B cell (primary cell): Measurements from ENCODE around the gene ACSL4. TPM values are rescaled to one million over a fixed set of nuclear protein-coding genes. Genes with fewer than 3 reads are reported as not detected.
"Not testable (repeated sequence)": the region's sequence is repeated elsewhere in the genome, so short reads cannot be mapped to it uniquely, and the experiment has no call there.

Experiments used
- ATAC-seq: fragments of 200-7000 bp; cut with Tn5 transposase; one replicate; pipeline ENCODE4 v1.10.0; 2021; ENCODE audit warnings: low read depth, mild to moderate bottlenecking, moderate number of reproducible peaks, moderate library complexity
- CTCF ChIA-PET: fragments of 350-600 bp; sonication (Branson Sonifier 250); formaldehyde crosslinking; loops from one replicate; lab custom pipeline; 2021; ENCODE audit warnings: antibody characterized with exemption, inconsistent platforms; lab: Charles Lee
- POLR2A ChIA-PET: fragments of 350-600 bp; sonication (Branson Sonifier 250); formaldehyde crosslinking; loops from one replicate; lab custom pipeline; 2021; ENCODE audit warnings: antibody characterized with exemption; lab: Charles Lee
- DNase-seq: peaks from one replicate; pipeline ENCODE4 v3.0.0; 2013
- H2AFZ ChIP-seq: 2 replicates; pipeline ENCODE4 v1.6.1; 2012; ENCODE audit warnings: mild to moderate bottlenecking, low read depth, low read length; ENCODE audit not compliant: insufficient read depth, poor library complexity, severe bottlenecking
- H3K27ac ChIP-seq, 2 donors: 1 replicate in 1 of 2; 2 replicates in 1 of 2; pipeline ENCODE4 v1.5.1; 2012 to 2013; ENCODE audit warnings: low read length in 2 of 2, mild to moderate bottlenecking in 2 of 2, moderate library complexity in 1 of 2
- H3K27me3 ChIP-seq, 4 experiments: fragments of 200-600 bp in 1 of 4; sonication (generic) in 1 of 4; replicated peaks in 1 of 4; 1 replicate in 2 of 4; 2 replicates in 2 of 4; pipeline versions ENCODE4 v1.6.1 to v1.7.0; 2013 to 2016; ENCODE audit warnings: low read length in 3 of 4, mild to moderate bottlenecking in 2 of 4, mixed read lengths in 1 of 4, moderate library complexity in 1 of 4; ENCODE audit not compliant: insufficient read depth in 4 of 4, control insufficient read depth in 3 of 4; ENCODE audit errors: control extremely low read depth in 1 of 4
- H3K36me3 ChIP-seq, 2 experiments: replicated peaks in 1 of 2; 1 replicate in 1 of 2; 2 replicates in 1 of 2; pipeline versions ENCODE4 v1.6.1 to v1.7.1; 2013; ENCODE audit warnings: low read length in 1 of 2; ENCODE audit not compliant: insufficient read depth in 2 of 2, control insufficient read depth in 1 of 2; ENCODE audit errors: control extremely low read depth in 1 of 2, extremely low read depth in 1 of 2
- H3K4me1 ChIP-seq, 2 donors: fragments of 200-600 bp in 1 of 2; sonication (generic) in 1 of 2; 1 replicate in 1 of 2; 2 replicates in 1 of 2; pipeline versions ENCODE4 v1.5.1 to v1.6.1; 2013 to 2017; ENCODE audit warnings: low read length in 2 of 2; ENCODE audit not compliant: control insufficient read depth in 2 of 2, insufficient read depth in 2 of 2
- H3K4me2 ChIP-seq: replicated peaks from 2 replicates; pipeline ENCODE3; 2012; ENCODE audit warnings: mild to moderate bottlenecking, low read depth, low read length; ENCODE audit not compliant: poor library complexity, severe bottlenecking
- H3K4me3 ChIP-seq, 5 experiments: fragments of 200-600 bp in 1 of 5; sonication (generic) in 1 of 5; 1 replicate in 3 of 5; 2 replicates in 2 of 5; pipeline versions ENCODE4 v1.5.1 to v1.7.0; 2011 to 2016; ENCODE audit warnings: low read length in 4 of 5, mild to moderate bottlenecking in 4 of 5, low read depth in 2 of 5, control low read depth in 1 of 5, moderate library complexity in 1 of 5; ENCODE audit not compliant: insufficient read depth in 1 of 5; ENCODE audit errors: control extremely low read depth in 1 of 5, extremely low read depth in 1 of 5
- H3K79me2 ChIP-seq: fragments of 200-600 bp; sonication (generic); one replicate; pipeline ENCODE4 v1.6.0; 2016; ENCODE audit warnings: low read length; ENCODE audit not compliant: control insufficient read depth, insufficient read depth
- H3K9ac ChIP-seq: fragments of 200-600 bp; sonication (generic); 2 replicates; pipeline ENCODE4 v1.6.1; 2017; ENCODE audit warnings: mild to moderate bottlenecking, low read length, moderate library complexity
- H3K9me3 ChIP-seq, 3 donors: one replicate each; pipeline versions ENCODE4 v1.6.1 to v1.7.1; 2013; ENCODE audit warnings: low read length in 2 of 3; ENCODE audit not compliant: control insufficient read depth in 2 of 3, insufficient read depth in 1 of 3; ENCODE audit errors: control extremely low read depth in 1 of 3
- H4K20me1 ChIP-seq: 2 replicates; pipeline ENCODE4 v1.6.0; 2012; ENCODE audit warnings: mild to moderate bottlenecking, low read length; ENCODE audit not compliant: insufficient read depth, control insufficient read depth, poor library complexity, severe bottlenecking
- H3K27ac Mint-ChIP-seq: one replicate; pipeline ENCODE4 v1.8.0; 2021; ENCODE audit warnings: mixed read lengths
- H3K27me3 Mint-ChIP-seq: one replicate; pipeline ENCODE4 v1.8.0; 2021; ENCODE audit warnings: mixed read lengths
- H3K4me1 Mint-ChIP-seq: one replicate; pipeline ENCODE4 v1.8.0; 2021; ENCODE audit warnings: mixed read lengths
- H3K4me3 Mint-ChIP-seq: one replicate; pipeline ENCODE4 v1.8.0; 2021; ENCODE audit warnings: mixed read lengths
- H3K9me3 Mint-ChIP-seq: one replicate; pipeline ENCODE4 v1.8.0; 2022; ENCODE audit warnings: mixed read lengths; ENCODE audit not compliant: insufficient read depth
- CTCF ChIP-seq: fragments of 200-600 bp; IDR thresholded peaks from one replicate; pipeline ENCODE4 v1.8.0; 2022; ENCODE audit warnings: antibody characterized with exemption, mild to moderate bottlenecking
- EZH2 ChIP-seq: IDR thresholded peaks from 2 replicates; pipeline ENCODE4 v1.6.1; 2012; ENCODE audit warnings: borderline replicate concordance, low read depth, mild to moderate bottlenecking, moderate library complexity, low read length; ENCODE audit not compliant: insufficient read depth, poor library complexity, severe bottlenecking
- WGBS: methylation state at CpG from one replicate; pipeline ENCODE4 v1.1.5; 2013; ENCODE audit warnings: missing lambda C conversion rate; ENCODE audit not compliant: insufficient coverage; 5-methylcytosine and 5-hydroxymethylcytosine counted together
- intact Hi-C: fragments of 100-400 bp; cut with micrococcal nuclease; formaldehyde crosslinking; loops from one replicate; pipeline ENCODE4 v1.10.0; 2022
- polyA plus RNA-seq: library from polyadenylated mRNA; depleted of rRNA; stranded (reverse); fragments of >200 nt; gene quantifications from 2 replicates; pipeline ENCODE4 v1.2.3, GENCODE V29; 2012
- total RNA-seq, 2 donors: library from RNA; stranded (reverse); fragments of 120-200 nt in 1 of 2; gene quantifications; 1 replicate in 1 of 2; 2 replicates in 1 of 2; pipeline versions ENCODE4 v1.2.3 to v1.2.4, GENCODE V29; 2013 to 2022

Gene ACSL4
- total and polyA plus RNA-seq, 2 donors (not counting 1 experiment from before 2014, with no cell fraction given), result 4.0 to 29.1 TPM

DNA sequence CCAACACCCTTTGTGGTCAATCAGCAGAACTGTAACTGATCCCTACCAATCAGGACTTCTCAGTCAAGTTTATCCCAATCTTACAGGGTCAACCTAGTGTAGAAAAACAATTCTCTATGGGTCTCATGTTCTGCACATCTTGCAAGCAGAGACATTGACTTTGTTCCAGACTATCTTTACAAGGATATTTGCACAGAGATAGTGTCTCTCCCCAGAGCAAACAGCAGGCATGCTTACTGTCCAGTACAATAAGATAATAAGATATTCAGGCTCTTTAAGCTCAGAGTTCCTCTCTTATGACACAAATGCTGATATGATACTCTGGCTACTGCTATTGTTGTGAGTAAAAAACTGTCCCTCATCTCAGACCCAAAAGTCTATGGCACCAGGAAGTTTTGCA lies 53.2 kb downstream of the ACSL4 start:
- Histone ChIP-seq H3K4me3 (no peak overlapping the region), H3K4me2 (no peak overlapping the region), H4K20me1 (peaks cover 6% of the 10 kb centered on the region), H3K27ac (no peak overlapping the region), H3K79me2 (no peaks in the 10 kb centered on the region), H3K9me3 (no peaks in the 10 kb centered on the region), H3K36me3 (peaks cover 0 to 39% of the 10 kb centered on the region in 2 experiments), H3K9ac (no peak overlapping the region), H2AFZ (no peak overlapping the region), H3K4me1 (no peaks in the 10 kb centered on the region), H3K27me3 (no peaks in the 10 kb centered on the region)
- TF ChIP-seq CTCF (no peak), EZH2 (no peak)
- ATAC-seq (no peak), DNase-seq (no peak)
- H3K4me3 Mint-ChIP-seq, result no peak overlapping the region
- H3K27me3 Mint-ChIP-seq, result no peaks in the 10 kb centered on the region
- intact Hi-C loops, result no loop called here
- ChIA-PET POLR2A (no interaction called here), CTCF (no interaction called here)
- H3K9me3 Mint-ChIP-seq, result no peaks in the 10 kb centered on the region
- no peak overlapping the region for H3K27ac Mint-ChIP-seq
- H3K4me1 Mint-ChIP-seq, result no peaks in the 10 kb centered on the region

DNA sequence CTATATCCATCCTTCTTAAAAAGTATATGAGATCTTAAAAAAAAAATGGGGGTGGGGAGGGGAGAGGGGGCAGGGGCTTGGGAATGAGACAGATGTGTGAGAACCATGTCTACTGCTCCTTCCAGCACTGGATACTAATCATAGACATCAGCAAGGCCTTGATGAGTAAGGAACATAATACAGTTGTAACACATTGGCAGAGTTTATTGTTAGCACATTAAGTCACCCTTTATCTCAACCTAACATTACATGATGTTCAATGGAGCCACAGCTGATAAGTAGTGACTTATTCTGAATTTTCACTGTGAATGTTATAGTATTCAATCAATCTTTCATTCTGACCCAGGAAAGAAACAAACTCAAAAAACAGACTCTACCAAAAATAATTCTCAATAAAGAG lies 60.8 kb downstream of the ACSL4 start:
- no peak overlapping the region for H3K4me2 ChIP-seq
- POLR2A ChIA-PET, result no interaction called here
- Mint-ChIP-seq H3K27me3 (no peaks in the 10 kb centered on the region), H3K27ac (no peak overlapping the region), H3K4me3 (no peak overlapping the region), H3K4me1 (no peaks in the 10 kb centered on the region), H3K9me3 (no peaks in the 10 kb centered on the region)
- H3K27me3 ChIP-seq, result no peaks in the 10 kb centered on the region
- TF ChIP-seq CTCF (no peak), EZH2 (no peak)
- no peaks in the 10 kb centered on the region for H3K79me2 ChIP-seq
- DNase-seq, result no peak
- peaks cover 2 to 24% of the 10 kb centered on the region in 2 experiments for H3K36me3 ChIP-seq
- ATAC-seq, result no peak
- H3K4me3 ChIP-seq, result no peak overlapping the region
- no peak overlapping the region for H3K9ac ChIP-seq
- H2AFZ ChIP-seq, result no peak overlapping the region
- intact Hi-C loops, result no loop called here
- H4K20me1 ChIP-seq, result no peaks in the 10 kb centered on the region
- CTCF ChIA-PET, result no interaction called here
- H3K4me1 ChIP-seq, result no peaks in the 10 kb centered on the region
- H3K27ac ChIP-seq, result no peak overlapping the region
- no peaks in the 10 kb centered on the region for H3K9me3 ChIP-seq

- DNase-seq, H2AFZ ChIP-seq, ATAC-seq, intact Hi-C loops, CTCF ChIA-PET, H3K27ac Mint-ChIP-seq, H3K4me1 Mint-ChIP-seq, H3K27me3 Mint-ChIP-seq, H3K4me2 ChIP-seq, H3K79me2 ChIP-seq, H3K4me3 Mint-ChIP-seq, H3K4me3 ChIP-seq, POLR2A ChIA-PET, H4K20me1 ChIP-seq, H3K9me3 ChIP-seq, H3K4me1 ChIP-seq, H3K9me3 Mint-ChIP-seq, H3K27me3 ChIP-seq, H3K27ac ChIP-seq, H3K9ac ChIP-seq: not testable (repeated sequence)
- whole genome bisulfite sequencing, result 98% methylated on average over 10 of the region's 29 CpGs
- H3K36me3 ChIP-seq, result peaks cover 2 to 24% of the 10 kb centered on the region in 2 experiments
These were observed 61.9 kb downstream of the ACSL4 start for GRCh38 chrX:109671170-109671569.
